ENCODE results near the gene CPB1. TPM values are rescaled to one million over a fixed set of nuclear protein-coding genes. Genes with fewer than 3 reads are reported as not detected.

CPB1 gene
- total RNA-seq: 0.37 TPM in 1 of 2 replicates, not detected in the other

DNA sequence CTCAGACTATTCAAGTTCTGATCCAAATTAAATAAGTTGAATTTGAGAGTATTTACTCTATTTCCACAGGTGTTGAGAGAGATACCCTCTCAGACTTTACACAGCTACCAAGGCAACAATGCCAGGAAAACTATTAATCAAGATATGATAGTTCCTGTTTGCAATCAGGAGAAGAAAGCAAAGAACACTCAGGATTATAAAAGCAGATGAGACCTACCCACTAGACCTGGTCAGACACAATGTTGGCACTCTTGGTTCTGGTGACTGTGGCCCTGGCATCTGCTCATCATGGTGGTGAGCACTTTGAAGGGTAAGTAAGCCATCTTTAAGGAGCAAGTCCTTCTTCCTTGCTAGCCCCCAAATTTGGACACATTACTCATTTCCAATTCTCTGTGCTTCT lies at the start of gene CPB1:
TSS of gene CPB1 (plus strand) at position 227 of the 400 bp plus-strand sequence. CDS start at position 240, 13 bp downstream.

GRCh38 chr3:148865049-148865448 lies 37.4 kb downstream of the CPB1 start, which contains the start of gene CPA3:
CPA3 (plus strand) TSS chr3:148865296; CDS start chr3:148865308, 12 bp downstream.

Other genes starting within 250 kb of the CPB1 start
- 2.7 and 7.3 TPM in 2 replicates for gene AGTR1, start 129.9 kb upstream of the CPB1 start, total RNA-seq
- gene CPA3, start 37.5 kb downstream of the CPB1 start, total RNA-seq: not detected in 2 replicates
- gene GYG1, start 163.7 kb downstream of the CPB1 start, total RNA-seq: 34.2 and 38.9 TPM in 2 replicates